ENCODE data around the gene DNER.
A peak's percentile ranks its signal among the peaks of the same experiment; 100 is the strongest.
"Not testable (repeated sequence)": the region's sequence is repeated elsewhere in the genome, so short reads cannot be mapped to it uniquely, and the experiment has no call there.

Gene DNER

DNA sequence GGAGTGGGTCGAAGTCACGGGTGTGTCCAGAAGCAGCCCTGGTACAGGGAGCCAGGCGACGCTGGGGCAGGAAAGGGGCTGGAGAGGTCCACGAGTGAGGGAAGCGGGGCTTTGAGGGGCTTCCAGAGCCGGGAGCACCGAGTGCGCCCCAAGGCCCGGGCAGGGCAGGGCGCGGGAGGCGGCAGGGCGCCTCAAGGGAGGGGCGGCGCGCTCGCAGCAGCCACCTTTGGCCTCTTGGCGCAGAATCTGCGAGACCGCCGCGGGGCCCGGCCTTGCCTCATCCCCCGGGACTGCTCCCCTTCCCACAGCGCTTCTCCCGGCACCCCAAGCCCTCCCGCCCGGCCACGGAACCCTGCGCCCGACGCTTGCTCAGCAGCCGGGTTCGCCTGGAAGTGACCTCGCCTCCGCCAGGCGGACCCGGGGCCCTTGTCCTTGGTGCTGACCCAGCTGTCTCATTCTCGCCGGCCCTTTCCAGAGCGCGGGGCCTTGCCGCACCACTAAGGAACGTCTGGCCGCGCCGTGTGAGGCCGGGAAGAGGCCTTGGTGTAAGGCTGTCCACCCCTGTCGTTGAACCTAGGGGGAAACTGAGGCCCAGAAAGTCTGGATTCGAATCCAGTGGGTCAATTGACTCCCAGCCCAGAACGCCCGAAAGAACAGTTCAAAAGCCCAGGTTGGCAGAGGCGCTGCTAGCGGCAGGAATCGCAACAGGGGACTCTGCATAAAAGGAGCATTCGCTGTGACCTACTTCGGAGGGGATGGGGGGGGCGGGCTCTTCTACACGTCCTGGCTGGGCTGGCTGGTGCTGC is 584 bp upstream of the DNER start:
- H3K9ac ChIP-seq (ENCODE audit: low read depth, low read length), result no peak overlapping the region
- no peaks in the 10 kb centered on the region; the same call in 1 of the 2 replicates for H3K9me3 ChIP-seq (ENCODE audit: insufficient read depth, low read depth, low read length)
- H3K4me1 ChIP-seq (ENCODE audit: insufficient read depth, low read length), result peaks cover 8% of the 10 kb centered on the region; the same call in 1 of the 2 replicates
- H3K4me3 ChIP-seq (ENCODE audit: low read length), result peak overlapping the region; percentile 68
- 1% methylated on average over 60 of the region's 60 CpGs for WGBS
- H3K27me3 ChIP-seq (ENCODE audit: insufficient read depth, low read length), result peaks cover 84% of the 10 kb centered on the region
- H3K27ac ChIP-seq (ENCODE audit: low read depth, low read length), result no peak overlapping the region
- H3K36me3 ChIP-seq (ENCODE audit: insufficient read depth, low read length), result no peaks in the 10 kb centered on the region

DNA sequence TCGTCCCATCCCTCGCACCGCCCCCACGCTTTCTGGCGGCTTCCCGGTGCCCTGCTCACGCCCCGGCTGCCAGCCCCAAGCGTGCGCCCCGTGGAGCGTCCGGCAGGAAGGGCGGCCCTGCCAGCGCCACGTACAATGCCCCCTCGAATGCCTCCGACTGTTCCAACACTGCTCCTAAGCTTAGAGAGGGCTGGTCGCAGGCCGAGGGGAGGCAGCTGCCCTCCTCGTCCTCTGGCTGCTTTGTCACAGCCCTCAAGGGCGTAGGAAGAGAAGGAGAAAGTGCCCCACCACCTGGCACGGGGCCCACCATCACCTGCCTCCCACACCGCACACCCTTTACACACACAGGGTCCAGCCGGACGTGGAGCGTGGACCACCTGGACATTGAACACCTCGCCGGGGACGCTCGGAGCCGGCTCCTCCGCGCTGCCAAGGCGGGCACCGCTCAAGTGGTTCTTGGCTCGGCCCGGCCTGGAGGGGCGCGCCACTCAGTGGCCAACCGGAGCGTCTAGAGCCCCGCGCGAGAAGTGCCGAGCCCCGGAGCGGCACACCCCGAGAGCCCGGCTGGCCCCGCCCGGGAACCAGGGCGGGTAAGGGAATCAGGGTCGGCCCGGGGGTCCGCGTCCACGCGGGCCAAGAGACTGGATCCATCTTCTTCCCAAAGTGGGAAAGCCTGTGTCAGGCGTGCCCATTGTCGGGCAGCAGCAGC is 830 bp downstream of the DNER start:
- Histone ChIP-seq H3K4me1 (ENCODE audit: insufficient read depth, low read length) (peaks cover 8% of the 10 kb centered on the region; the same call in 1 of the 2 replicates), H3K9ac (ENCODE audit: low read depth, low read length) (no peak overlapping the region), H3K36me3 (ENCODE audit: insufficient read depth, low read length) (no peaks in the 10 kb centered on the region), H3K27ac (ENCODE audit: low read depth, low read length) (no peak overlapping the region), H3K4me3 (ENCODE audit: low read length) (peak overlapping the region; percentile 68), H3K27me3 (ENCODE audit: insufficient read depth, low read length) (peaks cover 78% of the 10 kb centered on the region), H3K9me3 (ENCODE audit: insufficient read depth, low read depth, low read length) (no peaks in the 10 kb centered on the region; the same call in 1 of the 2 replicates)
- 2% methylated on average over 61 of the region's 61 CpGs for WGBS

DNA sequence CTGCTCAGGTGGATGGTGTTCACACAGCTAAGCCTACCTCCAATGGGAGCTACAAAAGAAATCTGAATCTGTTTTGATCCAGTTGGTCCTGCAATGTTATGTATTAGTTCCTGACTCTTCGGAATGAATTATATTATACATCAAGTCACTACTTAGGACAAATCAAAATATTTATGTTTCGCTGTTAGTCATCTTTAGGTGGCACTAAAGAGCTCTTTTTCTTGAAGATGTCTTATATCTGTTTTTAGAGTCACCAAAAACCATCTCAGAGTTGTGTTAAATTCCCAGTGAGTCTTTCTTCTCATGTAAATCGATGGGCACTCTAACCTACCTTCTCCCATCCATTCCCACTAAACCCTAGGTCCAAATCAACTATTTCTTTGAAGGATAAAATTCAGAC is 2.2 kb downstream of the DNER start:
- no peak overlapping the region for H3K4me3 ChIP-seq (ENCODE audit: low read length)
- H3K4me1 ChIP-seq (ENCODE audit: insufficient read depth, low read length), result peaks cover 8% of the 10 kb centered on the region; the same call in 1 of the 2 replicates
- H3K27me3 ChIP-seq (ENCODE audit: insufficient read depth, low read length), result peaks cover 67% of the 10 kb centered on the region
- H3K9me3 ChIP-seq (ENCODE audit: insufficient read depth, low read depth, low read length), result no peaks in the 10 kb centered on the region; the same call in 1 of the 2 replicates
- H3K36me3 ChIP-seq (ENCODE audit: insufficient read depth, low read length), result no peaks in the 10 kb centered on the region
- H3K9ac ChIP-seq (ENCODE audit: low read depth, low read length), result no peak overlapping the region
- WGBS, result 81% methylated on average over 2 of the region's 3 CpGs
- H3K27ac ChIP-seq (ENCODE audit: low read depth, low read length), result no peak overlapping the region

DNA sequence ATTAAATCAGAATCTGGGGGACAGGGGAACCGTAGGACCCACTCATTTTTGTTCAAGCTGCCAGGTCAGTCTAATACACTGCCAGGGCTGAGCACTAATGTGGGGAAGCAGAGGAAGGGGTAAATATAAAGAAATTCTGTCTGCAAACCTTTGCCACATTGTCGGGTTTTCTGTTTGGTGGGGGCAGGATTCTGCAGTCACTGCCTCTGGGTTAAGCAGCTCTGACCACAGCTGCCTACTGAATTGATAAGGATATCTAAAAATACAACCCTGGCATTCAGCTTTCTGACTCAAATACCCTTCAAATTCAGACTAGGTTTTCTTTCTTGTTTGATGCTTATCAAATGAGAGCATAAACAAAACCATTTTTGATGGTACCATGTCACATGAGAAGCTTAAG is 6.0 kb downstream of the DNER start:
- Histone ChIP-seq H3K4me3 (ENCODE audit: low read length) (no peak overlapping the region), H3K27me3 (ENCODE audit: insufficient read depth, low read length) (peaks cover 31% of the 10 kb centered on the region), H3K4me1 (ENCODE audit: insufficient read depth, low read length) (peaks cover 3% of the 10 kb centered on the region; the same call in 1 of the 2 replicates), H3K36me3 (ENCODE audit: insufficient read depth, low read length) (no peaks in the 10 kb centered on the region), H3K27ac (ENCODE audit: low read depth, low read length) (no peak overlapping the region), H3K9me3 (ENCODE audit: insufficient read depth, low read depth, low read length) (no peaks in the 10 kb centered on the region; the same call in 1 of the 2 replicates), H3K9ac (ENCODE audit: low read depth, low read length) (no peak overlapping the region)
- WGBS, result 95% methylated on average over 2 of the region's 2 CpGs

DNA sequence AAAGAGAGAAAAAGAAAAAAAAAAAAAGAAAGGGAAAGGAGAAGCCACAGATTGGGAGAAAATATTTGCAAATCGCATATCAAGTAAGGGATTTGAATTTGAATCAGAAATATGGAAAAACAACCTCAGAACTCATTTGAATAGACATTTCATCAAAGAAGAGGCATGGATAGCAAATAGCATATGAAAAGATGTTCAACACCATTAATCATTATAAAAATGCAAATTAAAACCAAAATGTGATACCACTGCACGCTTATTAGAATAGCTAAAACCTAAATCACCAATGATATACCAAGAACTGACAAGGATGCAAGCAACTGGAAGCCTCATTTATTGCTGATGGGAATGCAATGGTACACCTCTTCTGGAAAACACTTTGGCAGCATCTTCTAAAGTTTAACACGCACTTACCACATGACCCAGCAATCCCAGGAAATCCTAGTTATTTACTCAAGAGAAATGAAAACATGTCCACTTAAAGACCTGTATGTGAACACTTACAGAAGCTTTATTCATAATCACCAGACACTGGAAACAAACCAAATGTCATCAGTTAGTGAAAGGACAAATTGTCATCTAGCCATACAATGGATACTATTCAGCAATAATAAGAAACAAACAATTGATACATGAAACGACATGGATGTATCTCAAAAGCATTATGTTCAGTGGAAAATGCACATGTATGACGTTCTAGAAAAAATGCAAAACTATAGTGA is 10.3 kb downstream of the DNER start:
- no peak overlapping the region for H3K27ac ChIP-seq (ENCODE audit: low read depth, low read length)
- 86% methylated on average over 5 of the region's 5 CpGs for WGBS
- no peaks in the 10 kb centered on the region for H3K27me3 ChIP-seq (ENCODE audit: insufficient read depth, low read length)
- H3K4me3 ChIP-seq (ENCODE audit: low read length), result no peak overlapping the region
- H3K9ac ChIP-seq (ENCODE audit: low read depth, low read length), result no peak overlapping the region
- no peaks in the 10 kb centered on the region for H3K4me1 ChIP-seq (ENCODE audit: insufficient read depth, low read length)
- H3K9me3 ChIP-seq (ENCODE audit: insufficient read depth, low read depth, low read length), result no peaks in the 10 kb centered on the region
- H3K36me3 ChIP-seq (ENCODE audit: insufficient read depth, low read length), result no peaks in the 10 kb centered on the region

DNA sequence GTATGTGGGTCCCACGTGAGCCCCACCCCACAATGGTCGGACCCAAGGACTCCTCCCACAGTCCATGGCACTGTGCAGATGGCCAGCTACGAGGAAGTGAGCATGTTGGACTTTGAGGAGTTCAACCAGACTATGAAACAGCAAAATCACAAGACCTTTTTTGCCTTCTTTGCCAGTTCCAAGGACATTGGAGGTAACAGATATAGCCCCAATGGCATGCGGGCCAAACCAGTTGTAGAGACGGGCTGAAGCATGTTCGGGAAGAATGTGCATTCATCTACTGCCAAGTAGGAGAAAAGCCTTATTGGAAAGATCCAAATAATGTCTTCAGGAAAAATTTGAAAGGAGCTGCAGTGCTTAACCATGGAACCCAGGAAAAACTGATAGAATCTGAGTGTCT is 12.6 kb downstream of the DNER start:
- WGBS, result 95% methylated on average over 6 of the region's 6 CpGs
- no peaks in the 10 kb centered on the region for H3K9me3 ChIP-seq (ENCODE audit: insufficient read depth, low read depth, low read length)
- H3K4me1 ChIP-seq (ENCODE audit: insufficient read depth, low read length), result peaks cover 7% of the 10 kb centered on the region; the same call in 1 of the 2 replicates
- no peaks in the 10 kb centered on the region for H3K36me3 ChIP-seq (ENCODE audit: insufficient read depth, low read length)
- no peaks in the 10 kb centered on the region for H3K27me3 ChIP-seq (ENCODE audit: insufficient read depth, low read length)
- no peak overlapping the region for H3K4me3 ChIP-seq (ENCODE audit: low read length)
- no peak overlapping the region for H3K27ac ChIP-seq (ENCODE audit: low read depth, low read length)
- H3K9ac ChIP-seq (ENCODE audit: low read depth, low read length), result no peak overlapping the region

DNA sequence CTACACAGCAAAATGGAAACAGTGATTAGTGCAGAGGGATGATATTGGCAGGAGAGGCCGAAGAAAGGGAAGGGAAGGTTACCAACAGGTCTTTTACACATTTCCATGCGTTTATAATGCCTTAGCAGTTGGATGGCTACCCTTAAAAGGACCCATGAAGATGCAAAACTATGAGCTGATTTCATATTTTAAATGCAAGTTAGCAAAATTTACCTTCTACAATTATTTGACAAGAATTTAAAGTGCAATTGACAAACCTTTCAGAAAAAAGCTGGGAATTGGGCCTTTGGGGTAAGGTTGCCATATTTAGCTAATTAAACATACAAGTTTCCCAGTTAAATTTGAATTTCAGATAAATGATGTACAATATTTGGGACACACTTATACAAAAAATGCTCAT is 13.3 kb downstream of the DNER start:
- Histone ChIP-seq H3K27me3 (ENCODE audit: insufficient read depth, low read length) (no peaks in the 10 kb centered on the region), H3K27ac (ENCODE audit: low read depth, low read length) (no peak overlapping the region), H3K4me3 (ENCODE audit: low read length) (no peak overlapping the region), H3K9ac (ENCODE audit: low read depth, low read length) (no peak overlapping the region), H3K36me3 (ENCODE audit: insufficient read depth, low read length) (no peaks in the 10 kb centered on the region), H3K9me3 (ENCODE audit: insufficient read depth, low read depth, low read length) (no peaks in the 10 kb centered on the region), H3K4me1 (ENCODE audit: insufficient read depth, low read length) (peaks cover 7% of the 10 kb centered on the region; the same call in 1 of the 2 replicates)
- WGBS, result 93% methylated on average over 2 of the region's 2 CpGs

DNA sequence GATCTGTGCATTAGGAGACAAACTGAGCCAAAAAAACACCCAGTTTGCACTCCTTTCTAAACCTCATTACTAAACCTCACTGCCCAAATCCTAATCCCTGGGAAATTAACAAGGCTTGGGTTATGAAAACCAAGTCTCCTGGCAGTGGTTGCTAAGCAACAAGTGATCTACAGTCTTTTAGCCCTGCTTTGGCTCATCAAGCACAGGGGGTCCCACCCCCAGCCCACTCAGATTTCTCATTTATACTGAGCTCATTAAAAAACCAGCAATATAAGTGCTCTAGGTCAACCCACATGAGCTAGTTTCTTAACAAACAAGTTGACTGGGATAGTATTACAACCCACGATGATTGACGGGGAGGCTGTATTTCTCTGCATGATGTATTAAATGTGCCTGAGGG is 18.4 kb downstream of the DNER start:
- Histone ChIP-seq H3K9ac (ENCODE audit: low read depth, low read length) (no peak overlapping the region), H3K4me3 (ENCODE audit: low read length) (no peak overlapping the region), H3K27ac (ENCODE audit: low read depth, low read length) (no peak overlapping the region), H3K4me1 (ENCODE audit: insufficient read depth, low read length) (peaks cover 7% of the 10 kb centered on the region; the same call in 1 of the 2 replicates), H3K36me3 (ENCODE audit: insufficient read depth, low read length) (no peaks in the 10 kb centered on the region), H3K9me3 (ENCODE audit: insufficient read depth, low read depth, low read length) (no peaks in the 10 kb centered on the region), H3K27me3 (ENCODE audit: insufficient read depth, low read length) (no peaks in the 10 kb centered on the region)
- WGBS, result 95% methylated on average over 2 of the region's 2 CpGs

DNA sequence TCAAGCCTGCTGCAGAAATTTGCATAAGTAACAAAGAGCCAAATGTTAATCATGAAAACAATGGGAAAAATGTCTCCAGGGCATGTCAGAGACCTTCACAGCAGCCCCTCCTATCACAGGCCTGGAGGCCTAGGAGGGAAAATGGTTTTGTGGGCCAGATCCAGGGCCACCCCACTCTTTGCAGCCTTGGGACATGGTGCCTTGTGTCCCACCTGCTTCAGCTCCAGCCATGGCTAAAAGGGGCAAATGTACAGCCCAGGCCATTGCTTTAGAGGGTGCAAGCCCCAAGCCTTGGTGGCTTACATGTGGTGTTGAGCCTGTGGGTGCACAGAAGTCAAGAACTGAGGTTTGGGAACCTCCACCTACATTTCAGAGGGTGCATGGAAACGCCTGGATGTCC is 20.5 kb downstream of the DNER start:
- H3K4me1 ChIP-seq (ENCODE audit: insufficient read depth, low read length); H3K27me3 ChIP-seq (ENCODE audit: insufficient read depth, low read length); H3K36me3 ChIP-seq (ENCODE audit: insufficient read depth, low read length); H3K9me3 ChIP-seq (ENCODE audit: insufficient read depth, low read depth, low read length); H3K4me3 ChIP-seq (ENCODE audit: low read length); H3K27ac ChIP-seq (ENCODE audit: low read depth, low read length); H3K9ac ChIP-seq (ENCODE audit: low read depth, low read length): not testable (repeated sequence)
- 95% methylated on average over 1 of the region's 1 CpG for WGBS

DNA sequence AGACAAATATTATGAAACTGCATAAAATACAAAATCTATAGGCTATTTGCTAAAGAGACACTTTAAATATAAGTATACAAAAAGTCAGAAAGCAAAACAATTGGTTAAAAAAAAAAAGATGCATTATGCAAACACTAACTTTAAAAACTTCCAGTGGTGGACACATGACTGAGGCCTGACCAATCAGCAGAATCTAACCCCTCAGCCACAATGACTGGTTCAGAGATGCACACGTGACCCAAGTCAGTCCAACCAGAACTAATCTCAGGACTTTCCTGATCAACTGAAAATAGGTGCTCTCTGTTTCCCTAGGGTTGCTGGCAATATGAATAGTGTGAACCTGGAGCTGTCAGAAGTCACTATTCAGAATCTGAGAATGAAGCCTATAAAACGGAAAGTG is 22.7 kb downstream of the DNER start:
- no peak overlapping the region for H3K4me3 ChIP-seq (ENCODE audit: low read length)
- no peaks in the 10 kb centered on the region for H3K9me3 ChIP-seq (ENCODE audit: insufficient read depth, low read depth, low read length)
- H3K27me3 ChIP-seq (ENCODE audit: insufficient read depth, low read length), result no peaks in the 10 kb centered on the region
- H3K9ac ChIP-seq (ENCODE audit: low read depth, low read length), result no peak overlapping the region
- H3K4me1 ChIP-seq (ENCODE audit: insufficient read depth, low read length), result no peaks in the 10 kb centered on the region
- H3K36me3 ChIP-seq (ENCODE audit: insufficient read depth, low read length), result no peaks in the 10 kb centered on the region
- no peak overlapping the region for H3K27ac ChIP-seq (ENCODE audit: low read depth, low read length)
- 89% methylated on average over 2 of the region's 2 CpGs for WGBS

DNA sequence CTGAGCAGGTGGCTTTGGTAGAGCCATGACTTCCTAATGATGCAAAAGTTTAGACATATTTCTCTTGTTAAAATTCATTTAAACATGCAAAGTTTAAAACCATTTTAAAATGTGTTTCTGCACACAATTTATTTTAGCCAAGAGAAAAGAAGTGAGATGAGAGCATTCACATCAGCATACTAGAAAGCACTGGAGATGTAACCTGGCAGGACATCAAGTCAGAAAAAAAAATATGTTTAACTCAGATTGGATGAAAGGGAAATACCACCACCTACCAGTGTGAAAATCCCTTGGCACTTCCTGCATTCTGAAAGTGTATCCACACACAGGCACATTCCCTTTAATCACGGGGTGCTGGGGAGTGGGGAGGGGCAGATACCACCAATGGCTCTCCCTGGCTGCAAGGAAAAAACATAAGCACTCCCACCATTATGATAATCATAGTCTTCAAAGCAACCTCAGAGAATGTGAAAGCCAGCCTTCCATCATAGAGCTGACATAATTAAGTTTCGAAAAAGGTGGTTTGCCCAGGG is 25.0 kb downstream of the DNER start:
- WGBS, result 100% methylated on average over 1 of the region's 2 CpGs
- Histone ChIP-seq H3K9me3 (ENCODE audit: insufficient read depth, low read depth, low read length) (no peaks in the 10 kb centered on the region), H3K27ac (ENCODE audit: low read depth, low read length) (no peak overlapping the region), H3K4me3 (ENCODE audit: low read length) (no peak overlapping the region), H3K4me1 (ENCODE audit: insufficient read depth, low read length) (no peaks in the 10 kb centered on the region), H3K36me3 (ENCODE audit: insufficient read depth, low read length) (no peaks in the 10 kb centered on the region), H3K27me3 (ENCODE audit: insufficient read depth, low read length) (no peaks in the 10 kb centered on the region), H3K9ac (ENCODE audit: low read depth, low read length) (no peak overlapping the region)

Data from HUES64 (cell line).